Body of pancreas (tissue), 4 donors: Measurements from ENCODE around the gene UCK2. TPM values are rescaled to one million over a fixed set of nuclear protein-coding genes. Genes with fewer than 3 reads are reported as not detected.
A peak's percentile ranks its signal among the peaks of the same experiment; 100 is the strongest.

Experiments used
- ATAC-seq: fragments of 150-250 bp; one replicate; pipeline ENCODE4 v1.9.1; 2016
- DNase-seq, 4 donors: peaks; one replicate each; pipeline ENCODE4 v3.0.0-alpha.2; 2019
- H3K27ac ChIP-seq, 4 donors: fragments of 200-600 bp; sonication (generic); 1 replicate in 3 of 4; 2 replicates in 1 of 4; pipeline versions ENCODE4 v1.5.1 to v1.6.1; 2016 to 2019; ENCODE audit warnings: mild to moderate bottlenecking in 1 of 4, mixed read lengths in 1 of 4, moderate library complexity in 1 of 4
- H3K27me3 ChIP-seq, 2 donors: fragments of 200-600 bp; sonication (generic); one replicate each; pipeline ENCODE4 v1.6.0; 2016; ENCODE audit warnings: mild to moderate bottlenecking in 1 of 2
- H3K36me3 ChIP-seq, 2 donors: fragments of 200-600 bp; sonication (generic); replicated peaks in 1 of 2; 2 replicates each; pipeline ENCODE4 v1.5.1; 2016; ENCODE audit warnings: low read depth in 2 of 2; ENCODE audit not compliant: insufficient read depth in 1 of 2
- H3K4me1 ChIP-seq: fragments of 200-600 bp; sonication (generic); one replicate; pipeline ENCODE4 v1.6.0; 2016
- H3K4me3 ChIP-seq, 2 donors: fragments of 200-600 bp; sonication (generic); 1 replicate in 1 of 2; 2 replicates in 1 of 2; pipeline ENCODE4 v1.5.1; 2016 to 2019
- H3K9me3 ChIP-seq, 3 donors: fragments of 200-600 bp; sonication (generic); 1 replicate in 2 of 3; 2 replicates in 1 of 3; pipeline ENCODE4 v1.5.1; 2016
- CTCF ChIP-seq, 7 experiments: fragments of 450-650 bp in 4 of 7; fragments of 200-600 bp in 3 of 7; sonication (generic) in 3 of 7; IDR thresholded peaks; one replicate each; pipeline ENCODE4 v1.5.1; 2016 to 2019; ENCODE audit warnings: antibody characterized with exemption in 7 of 7
- POLR2A ChIP-seq, 3 donors: fragments of 450-650 bp; IDR thresholded peaks; one replicate each; pipeline ENCODE4 v1.6.1; 2016; ENCODE audit warnings: antibody characterized with exemption in 3 of 3, mild to moderate bottlenecking in 2 of 3
- WGBS, 2 donors: methylation state at CpG; one replicate each; pipeline ENCODE4 v1.1.5; 2017; 5-methylcytosine and 5-hydroxymethylcytosine counted together
- intact Hi-C: fragments of 100-400 bp; cut with DNase I; formaldehyde crosslinking; loops from one replicate; pipeline ENCODE4 v1.15.1; 2023
- total RNA-seq, 2 donors: library from RNA; depleted of rRNA; stranded (reverse); fragments of >200 nt; gene quantifications; one replicate each; pipeline ENCODE4 v1.1.0, GENCODE V29; 2016

The UCK2 gene
- total RNA-seq, 2 donors from 2014 or later, result 23.3 to 27.4 TPM

- no peak overlapping the region for H3K27ac ChIP-seq
- no peaks in the 10 kb centered on the region for H3K36me3 ChIP-seq
- no peaks in the 10 kb centered on the region for H3K9me3 ChIP-seq
- no peak overlapping the region for H3K4me3 ChIP-seq
- no peaks in the 10 kb centered on the region for H3K27me3 ChIP-seq
- TF ChIP-seq POLR2A (IDR thresholded peaks at IDR 0.05), result no peak
- TF ChIP-seq CTCF (IDR thresholded peaks at IDR 0.05), result no peak
- peaks cover 30% of the 10 kb centered on the region for H3K4me1 ChIP-seq
- ATAC-seq, result peak; percentile 27
- DNase-seq, result no peak
- intact Hi-C loops, result no loop called here
- WGBS, 2 donors, result 82% methylated on average over 12 of the region's 12 CpGs
Observed at GRCh38 chr1:165865633-165866340, 38.4 kb downstream of the UCK2 start.

DNA sequence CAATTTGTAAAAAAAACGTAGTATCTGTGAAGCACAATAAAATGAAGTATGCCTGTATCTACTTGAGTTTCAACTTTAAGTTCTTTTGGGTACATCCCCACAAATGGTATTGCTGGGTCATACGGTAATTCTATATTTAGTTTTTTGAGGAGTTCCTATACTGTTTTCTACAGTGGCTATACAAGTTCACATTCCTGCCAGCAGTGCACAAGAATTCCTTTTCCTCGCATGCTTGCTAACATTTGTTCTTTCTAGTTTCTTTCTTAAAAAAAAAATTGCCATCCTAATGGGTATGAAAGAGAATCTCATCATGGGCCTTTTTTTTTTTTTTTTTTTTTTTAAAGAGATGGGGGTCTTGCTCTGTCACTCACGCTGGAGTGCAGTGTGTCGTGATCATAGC is 41.9 kb downstream of the UCK2 start:
- no peak overlapping the region for H3K27ac ChIP-seq
- H3K36me3 ChIP-seq, result no peaks in the 10 kb centered on the region
- no peaks in the 10 kb centered on the region for H3K9me3 ChIP-seq
- no peak overlapping the region for H3K4me3 ChIP-seq
- DNase-seq, result no peak
- peaks cover 14% of the 10 kb centered on the region for H3K4me1 ChIP-seq
- no peak for TF ChIP-seq CTCF (IDR thresholded peaks at IDR 0.05)
- no peak for TF ChIP-seq POLR2A (IDR thresholded peaks at IDR 0.05)
- 89 to 94% methylated on average over 5 of the region's 5 CpGs for WGBS, 2 donors
- no peaks in the 10 kb centered on the region for H3K27me3 ChIP-seq
- no peak for ATAC-seq
- intact Hi-C loops, result no loop called here

DNA sequence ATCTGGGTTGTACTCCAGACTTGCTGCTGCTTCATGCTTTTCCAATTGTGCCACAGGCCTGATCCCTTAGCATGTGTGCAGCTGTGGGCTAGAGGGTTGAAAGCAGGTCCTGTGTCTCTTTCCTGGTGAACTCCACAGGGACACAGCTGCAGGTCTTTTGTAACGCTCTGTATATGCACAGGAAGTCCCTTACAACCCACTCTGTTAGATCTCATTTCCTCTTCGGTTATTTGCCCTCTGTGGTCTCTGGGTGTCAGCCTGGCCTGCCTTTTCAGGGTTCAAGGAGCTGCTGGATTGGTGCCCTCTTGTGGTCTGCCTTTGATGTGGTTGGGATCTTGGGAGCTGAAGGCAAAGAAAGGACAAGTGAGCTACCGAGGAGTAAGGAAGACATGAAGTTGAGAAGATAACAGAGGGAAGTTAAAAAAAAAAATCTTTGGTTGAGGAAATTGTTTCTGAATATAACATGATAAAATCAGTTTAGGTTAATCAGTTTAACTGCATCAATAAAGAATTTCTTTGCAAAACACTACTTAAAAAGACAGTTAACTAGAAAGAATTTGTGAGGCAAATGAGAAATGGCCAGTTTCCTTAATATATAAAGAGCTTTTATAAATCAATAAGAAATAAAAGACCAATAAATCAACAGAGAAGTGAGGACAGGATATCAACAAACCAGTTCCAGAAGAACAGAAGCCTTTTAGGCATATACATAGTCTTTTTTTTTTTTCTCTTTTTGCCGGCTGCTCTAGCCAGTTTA is 44.1 kb downstream of the UCK2 start:
- Histone ChIP-seq H3K27ac (no peak overlapping the region), H3K36me3 (no peaks in the 10 kb centered on the region), H3K4me3 (no peak overlapping the region), H3K27me3 (no peaks in the 10 kb centered on the region), H3K4me1 (peaks cover 28% of the 10 kb centered on the region), H3K9me3 (no peaks in the 10 kb centered on the region)
- intact Hi-C loops, result no loop called here
- DNase-seq (peak; percentile 27 to 67 (median 48)), ATAC-seq (no peak)
- TF ChIP-seq POLR2A (IDR thresholded peaks at IDR 0.05) (no peak), CTCF (IDR thresholded peaks at IDR 0.05) (peak in 4 of 7 experiments; percentile 18 to 38 (median 29))
- 49 to 52% methylated on average over 4 of the region's 4 CpGs for WGBS, 2 donors

DNA sequence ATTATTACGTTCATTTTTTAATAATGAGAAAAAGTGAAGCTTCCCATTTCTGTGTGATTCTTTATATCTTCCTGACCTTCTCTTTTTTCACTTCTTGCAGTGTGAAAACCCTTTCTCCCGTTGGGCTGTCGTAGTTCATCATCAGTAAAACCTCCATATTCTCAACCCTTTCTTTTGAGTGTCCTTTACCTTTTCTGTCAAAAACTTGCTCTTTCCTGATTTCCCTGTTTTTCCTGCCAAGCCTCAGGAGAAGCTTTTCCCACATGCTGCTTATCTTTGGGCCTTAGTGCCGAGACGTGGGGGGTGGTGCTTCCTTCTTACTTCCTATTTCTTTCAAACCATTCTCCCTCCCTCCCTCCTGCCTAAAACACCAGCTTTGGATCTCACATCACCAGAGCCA is 46.1 kb downstream of the UCK2 start:
- 62 to 74% methylated on average over 5 of the region's 5 CpGs for WGBS, 2 donors
- Histone ChIP-seq H3K27ac (no peak overlapping the region), H3K4me1 (peaks cover 31% of the 10 kb centered on the region)

More for the DNA sequence above, 46.1 kb downstream of the UCK2 start:
- Histone ChIP-seq H3K4me3 (no peak overlapping the region), H3K36me3 (no peaks in the 10 kb centered on the region), H3K27me3 (no peaks in the 10 kb centered on the region), H3K9me3 (no peaks in the 10 kb centered on the region)
- ATAC-seq (no peak), DNase-seq (no peak)
- intact Hi-C loops, result no loop called here
- TF ChIP-seq POLR2A (IDR thresholded peaks at IDR 0.05) (no peak), CTCF (IDR thresholded peaks at IDR 0.05) (no peak)
